ENCODE data around the gene CAMKMT.

The CAMKMT gene

DNA sequence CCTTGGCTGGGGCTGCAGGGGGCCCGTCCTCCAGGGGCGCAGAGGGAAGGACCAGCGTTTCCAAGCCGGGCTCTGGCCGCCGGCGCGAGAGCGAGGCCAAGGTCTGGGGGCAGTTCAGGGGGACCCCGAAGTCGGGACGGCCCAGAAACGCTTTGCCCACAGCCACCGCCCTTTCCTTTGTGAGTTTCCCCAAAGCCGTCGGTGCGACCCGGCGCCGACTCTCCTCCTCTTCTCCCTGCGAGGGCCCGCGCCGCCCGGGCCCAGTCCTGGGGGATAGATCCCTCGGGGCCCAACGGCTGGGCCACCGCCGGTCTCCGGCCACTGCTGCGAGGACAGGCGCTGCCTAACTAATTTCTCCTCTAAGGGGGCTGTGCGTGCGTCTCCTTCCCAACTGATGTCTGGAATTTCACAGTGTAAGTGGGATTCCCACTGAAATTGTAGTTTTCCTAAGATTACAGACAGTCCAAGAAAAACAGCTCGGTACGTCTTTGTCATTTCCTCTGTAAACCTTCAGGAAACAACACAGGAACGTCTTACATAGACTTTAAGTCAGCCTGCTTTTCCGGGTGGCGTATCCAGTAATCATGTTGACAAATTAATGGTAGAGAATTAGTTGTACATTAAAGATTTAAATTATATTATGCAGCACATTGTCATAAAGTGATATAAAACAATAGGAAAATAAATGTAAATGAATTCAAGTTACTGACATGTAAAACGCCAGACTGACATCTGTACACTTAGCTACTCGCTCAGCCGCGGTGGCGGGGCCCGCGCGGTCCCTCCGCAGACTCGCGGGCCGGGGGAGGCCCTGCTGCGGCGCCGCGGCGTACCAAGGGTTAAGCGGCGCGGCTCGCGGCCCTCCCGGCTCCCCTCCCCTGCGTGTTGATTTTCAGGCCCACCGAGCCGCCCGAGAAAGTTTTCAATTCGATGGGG is 440.4 kb downstream of the CAMKMT start:
- DNase-seq (ENCODE audit: low spot score), result no peak

DNA sequence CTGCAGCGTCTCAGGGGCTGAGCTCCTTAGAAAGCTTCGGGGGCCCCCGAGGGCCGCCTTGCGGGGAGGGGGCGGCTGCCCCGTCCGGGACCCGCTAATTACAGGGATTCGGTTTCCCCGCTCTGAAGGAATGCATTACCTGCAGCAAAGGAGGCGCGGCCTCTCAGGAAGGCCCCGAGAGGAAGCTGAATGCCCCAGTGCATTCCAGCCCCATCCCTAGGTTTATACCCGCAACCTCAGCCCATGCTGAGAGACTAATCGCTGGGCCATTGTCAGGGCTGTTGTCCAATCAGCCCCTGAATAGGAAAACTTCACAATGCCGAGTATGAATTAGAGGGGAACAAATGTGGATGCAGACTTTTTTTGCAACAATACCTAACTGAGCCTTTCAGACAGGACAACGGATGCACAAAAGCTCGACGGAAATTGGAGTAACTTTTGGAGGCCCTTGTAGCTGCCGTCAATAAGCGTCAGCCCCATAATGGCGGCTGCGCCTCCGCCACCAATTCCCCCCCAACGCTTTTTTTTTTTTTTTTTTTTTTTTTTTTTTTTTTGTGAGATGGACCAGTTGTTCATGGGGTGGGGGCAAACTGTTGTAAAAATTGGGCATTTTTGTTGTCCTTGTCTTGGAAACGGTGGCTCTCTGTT is 441.2 kb downstream of the CAMKMT start:
- no peak for DNase-seq (ENCODE audit: low spot score)

DNA sequence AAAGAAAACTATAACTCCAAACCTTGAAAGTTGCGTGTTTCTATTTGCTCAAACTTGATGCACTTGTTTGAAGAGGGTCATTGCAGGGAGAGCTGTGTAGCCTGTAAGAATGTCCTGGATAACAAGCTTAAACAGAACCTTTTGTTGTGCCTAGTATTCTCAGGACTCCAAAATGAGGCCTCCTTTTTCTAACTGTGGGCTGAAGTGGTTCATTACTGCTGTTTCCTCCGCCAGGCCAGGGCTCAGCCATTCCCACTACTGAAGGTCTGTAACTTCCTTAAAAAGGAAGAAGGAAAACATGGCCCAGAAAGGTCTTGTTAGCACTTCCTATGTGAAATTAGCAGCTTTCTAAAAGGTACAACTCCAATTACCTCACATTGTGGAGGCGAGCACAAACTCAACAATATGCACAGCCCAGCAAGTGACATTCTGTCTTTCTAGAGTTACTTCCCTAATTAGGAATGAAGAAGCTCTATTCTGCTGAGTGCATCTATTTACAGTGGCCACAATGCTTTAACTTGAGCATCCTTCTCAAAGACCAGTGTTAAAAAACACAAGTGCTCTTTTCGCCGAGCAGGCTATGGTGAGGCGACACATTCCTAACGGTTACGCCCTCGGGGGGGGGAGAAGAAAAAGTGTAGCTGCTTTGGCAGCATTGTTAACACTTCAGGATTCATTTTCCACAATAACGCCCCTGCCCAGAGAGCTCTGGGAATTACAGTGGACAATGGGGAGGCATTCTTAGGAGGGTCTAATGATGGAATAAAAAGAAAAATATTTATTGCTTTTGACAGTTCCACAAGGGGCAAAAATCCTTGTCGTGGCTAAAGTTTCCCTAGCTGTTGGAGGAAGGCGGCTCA is 442.9 kb downstream of the CAMKMT start:
- no peak for DNase-seq (ENCODE audit: low spot score)

- DNase-seq (ENCODE audit: low spot score), result no peak
Observed at GRCh38 chr2:44805401-44806235, 443.9 kb downstream of the CAMKMT start.

- no peak for DNase-seq (ENCODE audit: low spot score)
Observed at GRCh38 chr2:44807201-44808025, 445.7 kb downstream of the CAMKMT start.

GRCh38 chr2:44810892-44811530 is 449.3 kb downstream of the CAMKMT start:
- DNase-seq (ENCODE audit: low spot score), result no peak

DNA sequence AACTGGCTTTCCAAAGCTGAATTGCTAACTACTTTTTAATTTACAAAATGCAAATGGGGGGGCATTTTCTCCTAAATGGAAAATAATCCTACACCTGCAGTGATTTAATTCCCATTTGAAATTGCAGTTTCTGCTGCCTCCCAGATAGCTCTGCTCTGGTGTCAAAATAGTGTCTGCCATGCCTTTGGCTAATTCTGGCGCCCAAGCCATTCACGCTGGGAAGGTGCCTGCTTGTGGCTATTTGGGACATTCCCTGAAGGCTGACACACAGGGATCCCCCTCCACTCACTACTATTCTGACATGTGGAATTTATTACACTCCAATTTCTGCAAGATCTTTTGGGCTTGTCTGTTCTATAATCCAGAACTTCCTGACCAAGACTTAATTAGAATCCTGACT is 451.4 kb downstream of the CAMKMT start:
- DNase-seq (ENCODE audit: low spot score), result no peak

GRCh38 chr2:44813658-44814057 is 451.9 kb downstream of the CAMKMT start:
- no peak for DNase-seq (ENCODE audit: low spot score)

- DNase-seq (ENCODE audit: low spot score), result no peak
Observed at GRCh38 chr2:44817256-44817655, 455.5 kb downstream of the CAMKMT start.

GRCh38 chr2:44817673-44818335 is 456.1 kb downstream of the CAMKMT start:
- no peak for DNase-seq (ENCODE audit: low spot score)

DNA sequence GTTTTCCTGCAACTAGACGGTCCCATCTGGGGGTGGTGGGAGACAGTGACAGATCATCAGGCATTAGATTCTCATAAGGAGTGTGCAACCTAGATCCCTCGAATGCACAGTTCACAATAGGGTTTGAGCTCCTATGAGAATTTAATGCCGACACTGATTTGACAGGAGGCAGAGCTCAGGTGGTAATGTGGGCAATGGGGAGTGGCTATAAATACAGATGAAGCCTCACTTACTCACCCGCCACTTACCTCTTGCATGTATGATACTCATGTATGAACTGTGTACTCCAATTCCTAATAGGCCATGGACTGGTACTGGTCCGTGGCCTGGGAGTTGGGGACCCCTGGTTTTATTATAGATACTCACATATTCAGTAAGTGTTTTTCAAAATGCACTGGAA is 457.3 kb downstream of the CAMKMT start:
- no peak for DNase-seq (ENCODE audit: low spot score)

DNA sequence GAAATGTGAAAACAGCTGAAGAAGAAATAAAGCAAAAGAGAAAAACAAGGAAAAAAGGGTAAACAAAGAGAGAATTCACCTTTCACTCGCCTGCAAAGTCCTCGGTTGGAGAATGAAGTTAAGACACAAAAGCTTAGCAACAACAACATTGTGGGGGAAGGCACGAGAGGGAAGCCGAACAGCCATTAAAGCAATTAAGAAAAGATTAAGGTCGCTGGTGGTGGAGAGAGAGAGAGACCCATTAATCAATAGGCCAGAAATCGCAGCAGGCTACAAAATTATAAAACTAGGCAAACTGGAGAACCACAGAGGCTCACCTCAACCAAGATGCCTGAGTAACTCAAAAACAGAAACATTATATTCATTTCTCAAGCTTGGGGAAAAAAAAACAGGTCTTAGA is 459.8 kb downstream of the CAMKMT start:
- DNase-seq (ENCODE audit: low spot score), result no peak

- peak; percentile 13 for DNase-seq (ENCODE audit: low spot score)
Observed at GRCh38 chr2:44822174-44822573, 460.4 kb downstream of the CAMKMT start.
